Myocyte (in vitro differentiated cells): ENCODE data around the gene GSE1. TPM values are rescaled to one million over a fixed set of nuclear protein-coding genes. Genes with fewer than 3 reads are reported as not detected.

Source experiments
- DNase-seq: peaks from one replicate; pipeline ENCODE4 v3.0.0-alpha.2; 2012; ENCODE audit warnings: low read depth
- total RNA-seq: library from RNA; depleted of rRNA; stranded (reverse); fragments of >200 nt; gene quantifications from 2 replicates; pipeline ENCODE4 v1.2.3, GENCODE V29; 2014

The GSE1 gene
- total RNA-seq, 1 donor from 2014 or later = 37.4 TPM

DNA sequence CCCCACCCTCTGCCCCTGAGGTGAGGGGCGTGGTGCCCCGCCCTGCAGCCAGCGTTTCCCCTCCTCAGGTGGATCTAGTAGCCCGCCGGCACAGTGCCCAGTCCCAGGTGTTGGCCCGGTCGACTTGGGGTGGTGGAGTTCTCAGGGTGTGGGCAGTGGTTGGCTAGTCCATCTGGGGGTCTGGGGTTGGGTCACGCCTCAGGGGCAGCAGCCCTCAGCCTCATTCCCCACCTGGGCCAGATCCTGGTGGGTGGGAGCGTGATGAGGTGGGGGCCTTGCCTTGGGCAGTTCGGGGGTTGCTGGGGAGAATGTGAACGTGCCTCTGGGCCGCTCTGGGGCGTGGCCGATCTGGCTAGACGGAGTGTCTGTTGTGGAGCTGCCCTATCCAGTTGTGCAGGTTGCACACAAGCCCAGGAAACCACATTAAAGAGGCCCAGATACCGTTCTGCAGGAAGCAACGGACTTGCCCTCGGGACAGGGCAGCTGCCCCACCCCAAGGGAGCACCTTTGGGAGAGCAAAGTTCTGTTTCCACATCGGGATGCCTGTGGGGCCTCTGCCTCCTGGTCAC lies 32.0 kb downstream of the GSE1 start:
- DNase-seq = no peak

- no peak for DNase-seq
Measured at GRCh38 chr16:85646358-85646907, 33.3 kb downstream of the GSE1 start.

- no peak for DNase-seq
Measured at GRCh38 chr16:85646976-85647375, 33.9 kb downstream of the GSE1 start.

GRCh38 chr16:85648070-85648714 lies 35.1 kb downstream of the GSE1 start:
- DNase-seq = no peak

DNA sequence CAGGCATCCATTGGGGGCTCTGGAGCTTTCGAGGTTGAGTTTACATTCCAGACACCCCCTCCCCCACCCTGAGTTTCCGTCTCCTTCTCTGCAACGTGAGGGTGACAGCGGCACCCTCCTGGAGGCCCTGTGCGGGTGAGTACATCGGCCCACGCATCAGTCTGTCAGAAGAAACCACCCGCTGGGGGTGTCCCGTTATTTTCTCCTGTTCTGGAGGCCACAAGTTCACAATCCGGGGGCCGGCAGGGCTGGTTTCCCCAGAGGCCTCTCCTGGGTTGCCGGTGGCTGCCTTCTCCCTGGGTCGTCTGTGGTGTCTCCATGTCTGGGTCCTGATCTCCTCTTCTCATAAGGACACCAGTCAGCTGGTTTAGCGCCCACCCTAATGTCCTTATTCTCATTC lies 35.7 kb downstream of the GSE1 start:
- DNase-seq = no peak

GRCh38 chr16:85649411-85650134 lies 36.5 kb downstream of the GSE1 start:
- no peak for DNase-seq

GRCh38 chr16:85650135-85650843 lies 37.2 kb downstream of the GSE1 start:
- DNase-seq = no peak

GRCh38 chr16:85650844-85651628 lies 37.9 kb downstream of the GSE1 start:
- no peak for DNase-seq

DNA sequence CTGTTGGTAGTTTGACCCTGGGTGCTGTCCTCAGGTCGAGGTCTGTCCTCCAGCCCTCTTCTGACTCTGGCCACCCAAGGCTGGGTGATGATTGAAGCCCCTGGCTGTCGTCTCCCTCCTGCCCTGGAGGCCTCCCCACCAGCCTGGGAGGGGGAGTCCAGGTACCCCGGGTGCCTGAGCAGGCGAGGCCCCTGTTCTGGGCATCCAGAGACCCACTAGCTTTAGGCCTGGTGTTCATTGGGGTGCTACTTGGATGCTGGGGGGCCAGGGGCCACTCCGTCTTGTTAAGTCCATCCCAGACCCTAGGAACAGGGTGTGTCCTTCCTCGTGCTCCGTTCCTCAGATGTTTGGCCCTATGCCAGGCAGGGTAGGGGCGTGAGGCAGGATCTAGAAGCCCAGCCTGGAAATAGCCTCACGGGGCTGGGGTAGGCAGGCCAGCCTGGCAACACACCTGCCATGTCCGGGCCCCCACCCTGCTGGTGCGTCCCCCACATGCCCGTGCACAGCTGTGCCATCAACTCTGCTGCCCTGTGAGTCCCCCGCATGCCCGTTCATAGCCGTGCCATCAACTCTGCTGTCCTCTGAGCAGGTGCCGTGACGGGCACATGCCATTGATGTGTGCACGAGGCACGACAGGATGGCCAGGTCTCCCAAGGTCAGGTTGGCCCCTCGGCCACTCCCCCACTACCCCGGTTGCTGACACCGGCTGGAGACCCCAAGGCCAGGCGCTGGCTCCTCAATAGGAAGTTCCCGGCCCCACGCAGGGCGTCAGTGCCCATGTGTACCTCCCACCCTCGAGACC lies 38.7 kb downstream of the GSE1 start:
- DNase-seq = no peak

DNA sequence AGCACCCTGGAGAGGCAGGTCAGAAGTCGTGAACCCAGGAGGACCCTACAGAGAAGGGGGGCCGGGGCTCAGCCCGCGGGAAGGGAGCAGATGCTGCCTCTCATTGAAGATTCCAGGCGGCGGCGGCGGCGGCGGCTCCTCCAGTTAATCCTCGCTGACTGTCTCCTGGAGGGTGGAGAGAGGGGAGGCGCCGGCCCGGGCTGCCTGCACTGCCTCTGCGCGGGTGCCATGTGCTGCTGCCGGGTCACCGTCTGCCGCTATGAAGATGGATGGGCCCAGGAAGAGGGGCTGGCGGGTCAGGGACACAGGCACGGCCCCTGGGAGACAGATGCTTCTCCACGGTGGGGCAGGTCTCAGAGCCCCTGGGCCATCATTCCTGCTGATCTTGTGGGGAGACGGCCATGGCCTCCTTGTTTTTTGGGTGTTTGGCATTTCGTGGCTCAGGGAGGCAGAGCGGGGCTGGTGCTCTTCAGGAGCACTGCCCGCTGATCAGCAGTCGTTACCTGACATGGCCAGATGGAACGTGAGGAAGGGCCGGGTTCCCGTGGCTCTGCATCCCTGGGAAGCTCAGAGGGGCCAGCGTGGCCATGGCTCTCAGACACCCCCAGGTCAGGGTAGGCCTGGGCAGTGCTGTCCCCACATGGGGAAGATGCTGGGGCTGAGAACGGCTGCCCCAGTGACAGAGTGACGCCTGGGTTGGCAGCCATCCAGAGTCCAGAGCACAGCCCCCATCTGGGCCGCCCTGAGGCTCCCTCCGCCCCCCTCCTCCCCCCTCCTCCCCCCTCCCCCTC lies 39.5 kb downstream of the GSE1 start:
- DNase-seq = no peak

DNA sequence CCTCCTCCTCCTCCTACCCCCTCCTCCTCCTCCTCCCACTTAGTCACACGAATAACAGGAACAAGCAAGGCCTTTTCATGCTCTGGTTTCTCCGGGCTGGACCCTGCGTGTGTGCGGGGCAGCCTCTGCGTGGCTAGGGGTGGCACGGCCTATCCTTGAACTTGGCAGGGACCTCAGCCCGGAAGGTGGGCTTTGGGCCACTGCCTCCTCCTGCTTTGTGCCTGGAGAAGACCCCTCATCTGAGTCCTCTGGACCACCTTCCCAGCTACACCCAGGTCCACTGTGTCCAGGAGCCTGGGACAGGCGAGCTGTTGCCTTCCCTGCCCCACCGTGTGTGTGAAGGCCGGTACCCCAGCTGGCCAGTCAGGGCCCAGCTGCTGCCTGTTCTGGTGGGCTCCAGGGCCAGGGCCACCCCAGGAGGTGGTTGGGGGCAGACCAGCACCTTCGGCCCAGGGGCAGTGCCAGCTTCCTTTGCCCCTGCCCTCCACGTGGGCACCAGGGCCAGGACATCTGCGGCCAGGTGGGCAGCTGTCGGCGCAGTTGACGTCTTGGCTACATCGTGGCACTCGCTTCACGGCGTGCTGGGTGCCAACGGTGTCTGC lies 40.3 kb downstream of the GSE1 start:
- DNase-seq = no peak

DNA sequence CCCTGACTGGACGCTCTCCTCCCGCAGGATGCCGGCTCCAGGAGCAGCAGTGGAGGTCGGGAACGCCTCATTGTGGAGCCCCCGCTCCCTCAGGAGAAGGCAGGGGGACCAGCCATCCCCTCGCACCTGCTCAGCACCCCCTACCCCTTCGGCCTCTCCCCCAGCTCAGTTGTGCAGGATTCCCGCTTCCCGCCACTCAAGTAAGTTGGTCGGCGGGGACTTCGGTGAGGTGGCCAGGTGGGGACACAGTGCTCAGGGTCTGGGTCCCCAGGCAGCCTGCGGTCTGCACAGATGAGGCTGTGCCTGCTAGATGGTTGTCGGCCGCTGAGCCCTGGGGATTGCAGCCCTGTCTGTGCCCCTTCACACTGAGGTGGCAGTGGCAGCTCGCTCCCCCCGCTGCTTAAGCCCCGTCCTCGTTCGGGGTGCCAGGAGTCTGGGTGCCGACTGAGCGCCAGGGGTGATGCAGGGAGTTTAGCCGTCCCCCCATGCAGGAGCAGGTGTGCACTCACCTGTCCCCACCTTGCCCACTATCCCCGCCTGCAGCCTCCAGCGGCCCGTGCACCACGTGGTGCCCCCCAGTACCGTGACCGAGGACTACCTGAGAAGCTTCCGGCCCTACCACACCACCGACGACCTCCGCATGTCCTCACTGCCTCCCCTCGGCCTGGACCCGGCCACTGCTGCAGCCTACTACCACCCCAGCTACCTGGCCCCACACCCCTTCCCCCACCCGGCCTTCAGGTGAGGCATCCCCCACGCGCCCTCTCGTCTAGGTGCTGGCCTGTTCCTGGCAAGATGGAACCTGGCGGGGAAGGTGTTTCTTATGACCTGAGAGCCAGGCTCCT lies 41.4 kb downstream of the GSE1 start:
- no peak for DNase-seq

- no peak for DNase-seq
Measured at GRCh38 chr16:85655216-85656129, 42.4 kb downstream of the GSE1 start.

DNA sequence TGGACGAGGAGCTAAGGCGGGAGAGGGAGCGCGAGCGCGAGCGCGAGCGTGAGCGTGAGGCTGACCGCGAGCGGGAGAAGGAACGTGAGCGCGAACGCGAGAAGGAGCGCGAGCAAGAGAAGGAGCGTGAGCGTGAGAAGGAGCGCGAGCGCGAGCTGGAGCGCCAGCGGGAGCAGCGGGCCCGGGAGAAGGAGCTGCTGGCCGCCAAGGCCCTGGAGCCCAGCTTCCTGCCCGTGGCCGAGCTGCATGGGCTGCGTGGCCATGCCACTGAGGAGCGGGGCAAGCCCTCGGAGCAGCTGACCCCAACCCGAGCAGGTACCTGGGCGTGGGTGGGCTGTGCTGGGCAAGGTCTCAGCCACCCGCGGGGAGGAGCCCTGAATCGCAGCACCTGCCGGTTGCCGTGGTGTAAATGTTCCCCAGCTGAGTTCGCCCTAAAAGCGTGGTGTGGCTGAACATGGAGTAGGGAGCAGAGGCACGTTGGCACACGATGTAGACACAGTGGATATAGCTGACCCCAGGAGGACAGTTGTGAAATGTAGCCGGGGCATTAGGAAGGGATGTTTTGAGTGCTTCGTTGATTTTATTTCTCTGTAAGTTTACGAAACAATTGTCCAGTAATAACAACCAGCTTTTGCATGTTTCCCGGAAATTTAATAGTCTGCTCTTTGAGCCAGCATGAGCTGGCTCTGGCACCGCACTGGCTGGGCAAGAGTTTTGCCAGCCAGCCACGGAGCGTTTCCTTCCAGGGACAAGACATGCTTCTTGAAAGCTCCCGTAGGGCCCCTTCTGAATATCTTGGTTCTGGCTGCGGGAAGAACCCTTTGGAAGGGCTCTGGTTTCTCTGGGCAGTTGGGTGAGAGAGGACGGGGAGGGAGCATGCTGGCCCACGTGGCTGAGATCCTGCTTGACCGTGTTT lies 43.5 kb downstream of the GSE1 start:
- DNase-seq = no peak

- no peak for DNase-seq
Measured at GRCh38 chr16:85657267-85657650, 44.1 kb downstream of the GSE1 start.

GRCh38 chr16:85657996-85658395 lies 44.9 kb downstream of the GSE1 start:
- DNase-seq = no peak
